SK-N-DZ (cell line): ENCODE data around the gene SALL3.

Experiments
- DNase-seq: peaks from one replicate; pipeline ENCODE4 v3.0.0-alpha.2; 2015; ENCODE audit warnings: low spot score

SALL3 gene

GRCh38 chr18:78965260-78965659 is 14.4 kb upstream of the SALL3 start:
- no peak for DNase-seq

- DNase-seq: no peak
These were observed 13.5 kb upstream of the SALL3 start for GRCh38 chr18:78965917-78966792.

GRCh38 chr18:78966793-78967106 is 12.9 kb upstream of the SALL3 start:
- no peak for DNase-seq

GRCh38 chr18:78967692-78968091 is 11.9 kb upstream of the SALL3 start:
- no peak for DNase-seq

GRCh38 chr18:78969574-78970315 is 9.9 kb upstream of the SALL3 start:
- DNase-seq: no peak

- DNase-seq: no peak
These were observed 8.8 kb upstream of the SALL3 start for GRCh38 chr18:78970774-78971333.

GRCh38 chr18:78971511-78972245 is 7.9 kb upstream of the SALL3 start:
- DNase-seq: no peak

GRCh38 chr18:78972385-78972918 is 7.2 kb upstream of the SALL3 start:
- no peak for DNase-seq

- DNase-seq: no peak
These were observed 6.7 kb upstream of the SALL3 start for GRCh38 chr18:78972930-78973331.

GRCh38 chr18:78973357-78974083 is 6.1 kb upstream of the SALL3 start:
- DNase-seq: no peak

GRCh38 chr18:78974115-78974761 is 5.4 kb upstream of the SALL3 start:
- DNase-seq: no peak

GRCh38 chr18:78975292-78975691 is 4.3 kb upstream of the SALL3 start:
- DNase-seq: no peak

- no peak for DNase-seq
These were observed 3.8 kb upstream of the SALL3 start for GRCh38 chr18:78975699-78976335.

- DNase-seq: no peak
These were observed 2.6 kb upstream of the SALL3 start for GRCh38 chr18:78976765-78977636.

- no peak for DNase-seq
These were observed 1.8 kb upstream of the SALL3 start for GRCh38 chr18:78977637-78978348.

GRCh38 chr18:78978349-78979055 is 1.1 kb upstream of the SALL3 start:
- no peak for DNase-seq

GRCh38 chr18:78979056-78979729 is 425 bp upstream of the SALL3 start:
- DNase-seq: no peak
